SK-N-SH (cell line): ENCODE measurements around the gene PARP11.

ENCODE experiments used
- EP300 ChIP-seq, 2 experiments: IDR thresholded peaks; 2 replicates each; pipeline versions ENCODE4 v1.4.0 to v1.6.1; 2012; ENCODE audit warnings: borderline replicate concordance in 1 of 2, low read depth in 1 of 2, low read length in 1 of 2
- EZH2phosphoT487 ChIP-seq: fragments of 200-600 bp; sonication (generic); IDR thresholded peaks from 2 replicates; pipeline ENCODE4 v1.6.1; 2017; ENCODE audit warnings: low read depth, mixed run types, mild to moderate bottlenecking, antibody characterized with exemption, moderate library complexity, borderline replicate concordance
- FOSL2 ChIP-seq: IDR thresholded peaks from 2 replicates; pipeline ENCODE4 v1.4.0; 2012; ENCODE audit warnings: low read depth, mild to moderate bottlenecking, moderate library complexity, borderline replicate concordance
- MEF2A ChIP-seq: IDR thresholded peaks from 2 replicates; pipeline ENCODE4 v1.4.0; 2012; ENCODE audit warnings: low read depth, borderline replicate concordance
- POLR2AphosphoS5 ChIP-seq: IDR thresholded peaks from 2 replicates; pipeline ENCODE4 v1.6.1; 2012; ENCODE audit warnings: low read depth, low read length
- RAD21 ChIP-seq: IDR thresholded peaks from 2 replicates; pipeline ENCODE4 v1.6.1; 2012; ENCODE audit warnings: mild to moderate bottlenecking, low read length
- RCOR1 ChIP-seq: fragments of 150-350 bp; IDR thresholded peaks from 2 replicates; pipeline ENCODE4 v1.6.1; 2017; ENCODE audit warnings: antibody characterized with exemption, low read length
- REST ChIP-seq: IDR thresholded peaks from 2 replicates; pipeline ENCODE4 v1.6.1; 2012; ENCODE audit warnings: mild to moderate bottlenecking, low read depth, low read length, moderate library complexity
- RXRA ChIP-seq: IDR thresholded peaks from 2 replicates; pipeline ENCODE4 v1.4.0; 2012; ENCODE audit warnings: low read depth, mild to moderate bottlenecking, borderline replicate concordance
- SMC3 ChIP-seq: IDR thresholded peaks from 2 replicates; pipeline ENCODE4 v1.6.1; 2012; ENCODE audit warnings: low read depth, low read length, improper control_type of control experiment
- TAF1 ChIP-seq: IDR thresholded peaks from 2 replicates; pipeline ENCODE4 v1.6.1; 2012; ENCODE audit warnings: low read depth, mild to moderate bottlenecking, low read length, moderate library complexity, borderline replicate concordance
- TF ChIP-seq, protein P1 (sequence below): fragments of 150-350 bp; IDR thresholded peaks from 2 replicates; pipeline ENCODE4 v1.6.1; 2017; ENCODE audit warnings: antibody characterized with exemption, low read length, low read depth, borderline replicate concordance
- TF ChIP-seq, protein P2 (sequence below): fragments of 200-600 bp; sonication (generic); IDR thresholded peaks from 2 replicates; pipeline ENCODE4 v1.6.1; 2017; ENCODE audit warnings: antibody characterized with exemption, mild to moderate bottlenecking, moderate library complexity
- TF ChIP-seq, protein P3 (sequence below): IDR thresholded peaks from 2 replicates; pipeline ENCODE4 v1.4.0; 2012; ENCODE audit warnings: low read depth, borderline replicate concordance

DNA sequence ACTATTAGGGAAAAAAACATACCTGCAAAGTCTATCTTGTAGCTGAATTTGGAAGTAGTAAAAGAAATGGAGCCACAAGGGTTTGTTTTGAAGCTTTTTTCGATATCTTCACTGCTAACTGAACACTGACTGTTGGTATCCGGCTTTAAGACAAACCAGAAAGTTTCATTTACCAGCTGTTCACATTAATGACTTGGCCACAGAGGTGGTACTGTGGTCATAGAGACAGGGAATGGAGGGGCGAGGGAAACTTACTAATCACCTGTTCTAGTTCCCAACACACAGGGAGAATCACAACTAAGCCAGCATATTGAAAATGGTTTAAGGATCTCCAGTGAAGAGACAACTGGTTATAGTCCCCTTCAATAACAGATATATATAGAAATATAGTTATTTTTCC lies 44.3 kb downstream of the PARP11 start:
- TF ChIP-seq, protein P1, sequence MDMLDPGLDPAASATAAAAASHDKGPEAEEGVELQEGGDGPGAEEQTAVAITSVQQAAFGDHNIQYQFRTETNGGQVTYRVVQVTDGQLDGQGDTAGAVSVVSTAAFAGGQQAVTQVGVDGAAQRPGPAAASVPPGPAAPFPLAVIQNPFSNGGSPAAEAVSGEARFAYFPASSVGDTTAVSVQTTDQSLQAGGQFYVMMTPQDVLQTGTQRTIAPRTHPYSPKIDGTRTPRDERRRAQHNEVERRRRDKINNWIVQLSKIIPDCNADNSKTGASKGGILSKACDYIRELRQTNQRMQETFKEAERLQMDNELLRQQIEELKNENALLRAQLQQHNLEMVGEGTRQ, result no peak
- no peak for TF ChIP-seq RAD21
- TF ChIP-seq, protein P2, sequence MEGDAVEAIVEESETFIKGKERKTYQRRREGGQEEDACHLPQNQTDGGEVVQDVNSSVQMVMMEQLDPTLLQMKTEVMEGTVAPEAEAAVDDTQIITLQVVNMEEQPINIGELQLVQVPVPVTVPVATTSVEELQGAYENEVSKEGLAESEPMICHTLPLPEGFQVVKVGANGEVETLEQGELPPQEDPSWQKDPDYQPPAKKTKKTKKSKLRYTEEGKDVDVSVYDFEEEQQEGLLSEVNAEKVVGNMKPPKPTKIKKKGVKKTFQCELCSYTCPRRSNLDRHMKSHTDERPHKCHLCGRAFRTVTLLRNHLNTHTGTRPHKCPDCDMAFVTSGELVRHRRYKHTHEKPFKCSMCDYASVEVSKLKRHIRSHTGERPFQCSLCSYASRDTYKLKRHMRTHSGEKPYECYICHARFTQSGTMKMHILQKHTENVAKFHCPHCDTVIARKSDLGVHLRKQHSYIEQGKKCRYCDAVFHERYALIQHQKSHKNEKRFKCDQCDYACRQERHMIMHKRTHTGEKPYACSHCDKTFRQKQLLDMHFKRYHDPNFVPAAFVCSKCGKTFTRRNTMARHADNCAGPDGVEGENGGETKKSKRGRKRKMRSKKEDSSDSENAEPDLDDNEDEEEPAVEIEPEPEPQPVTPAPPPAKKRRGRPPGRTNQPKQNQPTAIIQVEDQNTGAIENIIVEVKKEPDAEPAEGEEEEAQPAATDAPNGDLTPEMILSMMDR, result no peak
- TF ChIP-seq MEF2A, result no peak
- no peak for TF ChIP-seq RCOR1
- no peak for TF ChIP-seq POLR2AphosphoS5
- TF ChIP-seq EP300 (IDR thresholded peaks at IDR 0.05; ENCODE audit: borderline replicate concordance in 1 of 2, low read depth in 1 of 2, low read length in 1 of 2), result no peak
- no peak for TF ChIP-seq REST
- no peak for TF ChIP-seq RXRA
- TF ChIP-seq, protein P3, sequence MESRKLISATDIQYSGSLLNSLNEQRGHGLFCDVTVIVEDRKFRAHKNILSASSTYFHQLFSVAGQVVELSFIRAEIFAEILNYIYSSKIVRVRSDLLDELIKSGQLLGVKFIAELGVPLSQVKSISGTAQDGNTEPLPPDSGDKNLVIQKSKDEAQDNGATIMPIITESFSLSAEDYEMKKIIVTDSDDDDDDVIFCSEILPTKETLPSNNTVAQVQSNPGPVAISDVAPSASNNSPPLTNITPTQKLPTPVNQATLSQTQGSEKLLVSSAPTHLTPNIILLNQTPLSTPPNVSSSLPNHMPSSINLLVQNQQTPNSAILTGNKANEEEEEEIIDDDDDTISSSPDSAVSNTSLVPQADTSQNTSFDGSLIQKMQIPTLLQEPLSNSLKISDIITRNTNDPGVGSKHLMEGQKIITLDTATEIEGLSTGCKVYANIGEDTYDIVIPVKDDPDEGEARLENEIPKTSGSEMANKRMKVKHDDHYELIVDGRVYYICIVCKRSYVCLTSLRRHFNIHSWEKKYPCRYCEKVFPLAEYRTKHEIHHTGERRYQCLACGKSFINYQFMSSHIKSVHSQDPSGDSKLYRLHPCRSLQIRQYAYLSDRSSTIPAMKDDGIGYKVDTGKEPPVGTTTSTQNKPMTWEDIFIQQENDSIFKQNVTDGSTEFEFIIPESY, result no peak
- TF ChIP-seq EZH2phosphoT487, result no peak
- TF ChIP-seq SMC3, result no peak
- no peak for TF ChIP-seq FOSL2
- TF ChIP-seq TAF1, result no peak
